Kidney (tissue), 14 donors: ENCODE measurements around the gene SUPT4H1. TPM values are rescaled to one million over a fixed set of nuclear protein-coding genes. Genes with fewer than 3 reads are reported as not detected.

Experiments
- DNase-seq, 5 donors: peaks; one replicate each; pipeline ENCODE4 v3.0.0-alpha.2; 2013 to 2020
- FAIRE-seq: peaks from 2 replicates; lab custom pipeline; 2012; peaks lifted over from hg19 to GRCh38; lab: Jason Lieb, UNC
- H3K27ac ChIP-seq, 2 donors: one replicate each; pipeline ENCODE4 v1.7.0; 2013; ENCODE audit warnings: low read depth in 2 of 2, low read length in 2 of 2, inconsistent platforms in 1 of 2
- H3K27me3 ChIP-seq: one replicate; pipeline ENCODE4 v1.7.1; 2013; ENCODE audit warnings: low read length, inconsistent platforms; ENCODE audit not compliant: control insufficient read depth, insufficient read depth
- H3K36me3 ChIP-seq, 3 donors: one replicate each; pipeline versions ENCODE4 v1.7.0 to v1.7.1; 2013; ENCODE audit warnings: low read length in 3 of 3, control low read depth in 1 of 3, inconsistent platforms in 1 of 3; ENCODE audit not compliant: insufficient read depth in 3 of 3, control insufficient read depth in 2 of 3
- H3K4me1 ChIP-seq, 3 donors: one replicate each; pipeline versions ENCODE4 v1.7.0 to v1.7.1; 2013; ENCODE audit warnings: low read length in 3 of 3, inconsistent platforms in 1 of 3, low read depth in 1 of 3; ENCODE audit not compliant: control insufficient read depth in 2 of 3, insufficient read depth in 2 of 3
- H3K4me3 ChIP-seq, 3 donors: one replicate each; pipeline versions ENCODE4 v1.7.0 to v1.8.1; 2013; ENCODE audit warnings: low read length in 3 of 3, control low read depth in 1 of 3, inconsistent platforms in 1 of 3
- H3K9ac ChIP-seq, 3 donors: one replicate each; pipeline versions ENCODE4 v1.7.0 to v1.7.1; 2013; ENCODE audit warnings: low read length in 3 of 3, control low read depth in 1 of 3, inconsistent platforms in 1 of 3
- H3K9me3 ChIP-seq, 3 donors: one replicate each; pipeline versions ENCODE4 v1.7.0 to v1.7.1; 2013; ENCODE audit warnings: low read length in 3 of 3, control low read depth in 1 of 3, inconsistent platforms in 1 of 3; ENCODE audit not compliant: control insufficient read depth in 2 of 3, insufficient read depth in 1 of 3
- intact Hi-C: fragments of 100-400 bp; cut with DNase I; formaldehyde crosslinking; loops from one replicate; pipeline ENCODE4 v1.11.1; 2022
- polyA plus RNA-seq: library from polyadenylated mRNA; stranded (reverse); fragments of 350-450 nt; fragmentation: Illumina TruSeq; extraction: RNeasy Lipid Tissue Mini Kit (QIAGEN cat#74804); gene quantifications from one replicate; pipeline ENCODE4 v1.2.3, GENCODE V29; 2014; ENCODE audit warnings: low read depth, low replicate concordance; ENCODE audit not compliant: insufficient read depth
- total RNA-seq: library from RNA; stranded (reverse); fragmentation: NEBNext Ultra II Directional; extraction: Animal tissue kit (Norgen Biotek cat#: 25700); gene quantifications from one replicate; pipeline ENCODE4 v1.2.1, GENCODE V29; 2021
- TF ChIP-seq, protein P1 (sequence below): IDR thresholded peaks from 3 replicates; pipeline ENCODE4 v1.5.1; 2012; ENCODE audit warnings: mild to moderate bottlenecking, moderate library complexity, borderline replicate concordance; ENCODE audit not compliant: insufficient read depth; ENCODE audit errors: extremely low read depth
- donor health status: control.
- donor health status: control.
- donor health status: control.
- donor health status: control.
- donor health status: control.
- donor health status: DM: yes; HTN: yes; CAD: no.
- donor health status: Normal renal cell carcinoma (clear cell type).

SUPT4H1 gene
- total and polyA plus RNA-seq, 2 donors from 2014 or later = 60.5 to 129 TPM

DNA sequence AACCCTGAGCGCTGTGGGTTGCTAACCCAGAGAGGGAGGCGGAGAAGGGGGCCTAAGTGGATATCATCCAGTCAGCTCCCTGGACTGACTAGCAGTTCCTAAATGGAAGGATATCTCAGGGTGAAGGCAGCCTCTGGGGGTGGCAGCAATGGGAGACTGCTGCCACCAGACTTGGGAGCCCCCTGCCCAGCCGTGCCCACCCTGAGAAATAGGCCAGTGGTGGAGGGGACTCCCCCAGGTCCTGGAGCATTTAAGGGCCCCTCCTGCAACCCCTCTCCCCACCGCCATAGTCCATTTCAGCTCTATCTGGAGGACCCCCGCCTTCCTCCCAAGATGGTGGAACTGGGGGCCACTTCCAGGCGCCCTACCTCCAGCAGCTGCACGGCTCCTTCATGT lies 31.8 kb downstream of the SUPT4H1 start:
- FAIRE-seq = no peak

DNA sequence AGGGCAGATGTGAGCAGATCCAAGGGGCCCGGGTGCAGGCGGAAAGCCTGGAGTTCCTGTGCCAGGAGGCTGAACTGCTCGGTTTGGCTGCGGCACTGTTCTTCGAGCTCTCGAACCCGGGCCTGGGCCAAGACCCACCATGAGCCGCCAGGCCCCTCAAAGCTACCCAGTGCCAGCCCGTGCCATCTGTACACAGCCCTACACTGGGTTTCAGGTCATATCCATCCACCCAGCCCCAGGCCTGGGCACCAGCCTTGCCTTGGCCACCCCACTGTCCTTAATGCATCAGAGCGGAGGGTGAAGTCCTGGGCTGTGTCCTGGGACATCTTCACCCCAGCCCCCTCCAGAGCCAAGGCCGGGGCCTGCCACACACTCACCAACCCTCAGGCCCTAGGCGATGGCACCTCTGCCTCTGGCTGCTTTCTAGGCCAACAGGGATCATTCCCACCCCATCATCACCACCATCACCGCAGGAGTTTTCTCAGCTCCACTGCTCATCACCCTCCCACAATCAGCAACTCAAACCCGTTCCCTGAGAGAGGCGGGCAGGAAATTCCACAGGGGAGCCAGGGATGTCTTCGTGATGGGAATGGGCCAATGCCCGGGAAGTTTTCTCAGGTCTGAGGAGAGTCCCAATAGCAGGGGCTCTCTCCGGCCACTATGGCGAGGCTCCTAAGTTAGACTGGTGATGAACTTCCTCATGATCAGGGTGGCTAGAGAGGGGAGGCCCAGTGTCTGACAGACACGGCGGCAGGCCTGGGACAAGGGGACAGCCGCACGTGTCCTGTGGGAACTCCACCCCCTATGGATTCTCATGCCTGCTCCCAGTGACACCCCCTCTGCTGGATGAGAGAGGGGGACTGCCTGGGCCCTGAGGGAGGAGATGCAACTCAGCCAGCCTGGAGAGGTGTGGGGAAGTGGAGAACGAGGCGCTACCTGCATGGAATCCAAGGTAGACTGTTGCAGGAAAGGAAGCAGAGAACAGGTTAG lies 32.5 kb downstream of the SUPT4H1 start:
- Histone ChIP-seq H3K27ac (no peak overlapping the region), H3K36me3 (peaks cover 0 to 4% (median 3%) of the 10 kb centered on the region in 3 donors), H3K9me3 (no peaks in the 10 kb centered on the region), H3K9ac (no peak overlapping the region), H3K4me1 (no peaks in the 10 kb centered on the region), H3K27me3 (no peaks in the 10 kb centered on the region), H3K4me3 (no peak overlapping the region)
- TF ChIP-seq, protein P1, sequence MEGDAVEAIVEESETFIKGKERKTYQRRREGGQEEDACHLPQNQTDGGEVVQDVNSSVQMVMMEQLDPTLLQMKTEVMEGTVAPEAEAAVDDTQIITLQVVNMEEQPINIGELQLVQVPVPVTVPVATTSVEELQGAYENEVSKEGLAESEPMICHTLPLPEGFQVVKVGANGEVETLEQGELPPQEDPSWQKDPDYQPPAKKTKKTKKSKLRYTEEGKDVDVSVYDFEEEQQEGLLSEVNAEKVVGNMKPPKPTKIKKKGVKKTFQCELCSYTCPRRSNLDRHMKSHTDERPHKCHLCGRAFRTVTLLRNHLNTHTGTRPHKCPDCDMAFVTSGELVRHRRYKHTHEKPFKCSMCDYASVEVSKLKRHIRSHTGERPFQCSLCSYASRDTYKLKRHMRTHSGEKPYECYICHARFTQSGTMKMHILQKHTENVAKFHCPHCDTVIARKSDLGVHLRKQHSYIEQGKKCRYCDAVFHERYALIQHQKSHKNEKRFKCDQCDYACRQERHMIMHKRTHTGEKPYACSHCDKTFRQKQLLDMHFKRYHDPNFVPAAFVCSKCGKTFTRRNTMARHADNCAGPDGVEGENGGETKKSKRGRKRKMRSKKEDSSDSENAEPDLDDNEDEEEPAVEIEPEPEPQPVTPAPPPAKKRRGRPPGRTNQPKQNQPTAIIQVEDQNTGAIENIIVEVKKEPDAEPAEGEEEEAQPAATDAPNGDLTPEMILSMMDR = no peak
- DNase-seq (peak in 2 of 5 donors; percentile 27 to 71), FAIRE-seq (no peak)
- intact Hi-C loops = no loop called here

More for the DNA sequence above, 31.8 kb downstream of the SUPT4H1 start:
- intact Hi-C loops = no loop called here
- H3K4me1 ChIP-seq = peaks cover 0 to 4% (median 0%) of the 10 kb centered on the region in 3 donors
- H3K36me3 ChIP-seq = peaks cover 0 to 4% (median 3%) of the 10 kb centered on the region in 3 donors
- no peak overlapping the region for H3K9ac ChIP-seq
- no peaks in the 10 kb centered on the region for H3K27me3 ChIP-seq
- peak in 2 of 5 donors; percentile 16 to 37 for DNase-seq
- TF ChIP-seq, protein P1 = no peak
- no peaks in the 10 kb centered on the region for H3K9me3 ChIP-seq
- no peak overlapping the region for H3K4me3 ChIP-seq
- H3K27ac ChIP-seq = no peak overlapping the region

DNA sequence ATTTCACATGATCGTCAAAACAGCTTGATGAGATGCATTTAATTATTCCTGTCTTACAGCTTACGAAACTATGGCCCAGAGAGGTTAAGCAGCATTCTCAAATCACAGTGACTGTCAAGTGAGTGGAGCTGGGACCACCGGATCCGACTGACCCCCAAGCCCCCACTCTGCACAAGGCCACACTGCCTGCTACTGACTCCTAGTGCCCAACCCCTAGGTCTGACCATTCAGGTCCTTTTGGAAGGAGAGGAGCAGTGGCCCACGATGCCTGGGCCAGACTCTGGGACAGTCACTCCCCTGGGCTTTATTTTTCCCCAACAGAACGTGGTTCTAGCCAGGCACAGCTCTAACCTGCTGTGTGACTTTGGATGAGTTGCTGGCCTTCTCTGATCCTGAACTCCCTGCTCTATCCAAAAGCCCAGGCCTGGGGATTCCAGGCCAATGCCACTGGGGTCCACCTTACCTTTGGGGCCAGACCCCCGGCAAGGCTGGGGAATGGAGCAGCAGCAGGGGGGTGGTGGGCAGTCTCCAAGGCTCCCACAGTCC lies 33.3 kb downstream of the SUPT4H1 start:
- Histone ChIP-seq H3K36me3 (peaks cover 0 to 4% (median 3%) of the 10 kb centered on the region in 3 donors), H3K4me1 (no peaks in the 10 kb centered on the region), H3K9ac (no peak overlapping the region), H3K4me3 (no peak overlapping the region), H3K9me3 (no peaks in the 10 kb centered on the region), H3K27me3 (no peaks in the 10 kb centered on the region), H3K27ac (no peak overlapping the region)
- TF ChIP-seq, protein P1 = no peak
- intact Hi-C loops = no loop called here
- FAIRE-seq (no peak), DNase-seq (peak in 1 of 5 donors; percentile 27)
